Measurements from ENCODE around the gene TMEM184B.

Gene TMEM184B

GRCh38 chr22:38308791-38309498 lies 36.1 kb upstream of the TMEM184B start:
- no peak for DNase-seq

- peak; percentile 19 for DNase-seq
Observed at GRCh38 chr22:38305471-38306448, 33.0 kb upstream of the TMEM184B start.

- DNase-seq = no peak
Observed at GRCh38 chr22:38304526-38304925, 31.7 kb upstream of the TMEM184B start.

- no peak for DNase-seq
Observed at GRCh38 chr22:38303974-38304373, 31.2 kb upstream of the TMEM184B start.

- DNase-seq = no peak
Observed at GRCh38 chr22:38302906-38303305, 30.1 kb upstream of the TMEM184B start.

- no peak for DNase-seq
Observed at GRCh38 chr22:38300946-38301345, 28.1 kb upstream of the TMEM184B start.

- DNase-seq = no peak
Observed at GRCh38 chr22:38300197-38300945, 27.6 kb upstream of the TMEM184B start.

GRCh38 chr22:38299770-38300102 lies 26.9 kb upstream of the TMEM184B start:
- no peak for DNase-seq

GRCh38 chr22:38298312-38299005 lies 25.6 kb upstream of the TMEM184B start:
- peak; percentile 44 for DNase-seq

GRCh38 chr22:38296372-38296771 lies 23.6 kb upstream of the TMEM184B start:
- no peak for DNase-seq

GRCh38 chr22:38295863-38296262 lies 23.1 kb upstream of the TMEM184B start:
- no peak for DNase-seq

- DNase-seq = no peak
Observed at GRCh38 chr22:38295339-38295738, 22.5 kb upstream of the TMEM184B start.

GRCh38 chr22:38294193-38294592 lies 21.4 kb upstream of the TMEM184B start:
- DNase-seq = no peak

GRCh38 chr22:38292694-38293093 lies 19.9 kb upstream of the TMEM184B start:
- no peak for DNase-seq

GRCh38 chr22:38291201-38291777 lies 18.5 kb upstream of the TMEM184B start:
- no peak for DNase-seq

GRCh38 chr22:38290347-38290746 lies 17.5 kb upstream of the TMEM184B start:
- DNase-seq = no peak

GRCh38 chr22:38289583-38290082 lies 16.8 kb upstream of the TMEM184B start:
- DNase-seq = no peak

GRCh38 chr22:38286915-38287669 lies 14.3 kb upstream of the TMEM184B start:
- DNase-seq = no peak

GRCh38 chr22:38285018-38285417 lies 12.2 kb upstream of the TMEM184B start:
- no peak for DNase-seq

GRCh38 chr22:38284042-38284402 lies 11.2 kb upstream of the TMEM184B start:
- DNase-seq = no peak

- DNase-seq = no peak
Observed at GRCh38 chr22:38282397-38282796, 9.6 kb upstream of the TMEM184B start.

Data from T-helper 9 cell (primary cell).